Gastrocnemius medialis (tissue), 4 donors: ENCODE results near the gene ASCL3. TPM values are rescaled to one million over a fixed set of nuclear protein-coding genes. Genes with fewer than 3 reads are reported as not detected.
A peak's percentile ranks its signal among the peaks of the same experiment; 100 is the strongest.

Experiments used
- ATAC-seq, 2 donors: fragments of 150-250 bp; one replicate each; pipeline ENCODE4 v1.9.1; 2016
- DNase-seq, 2 donors: peaks; one replicate each; pipeline ENCODE4 v3.0.0-alpha.2; 2019
- H3K27ac ChIP-seq, 4 donors: fragments of 200-600 bp; sonication (generic); 1 replicate in 1 of 4; 2 replicates in 3 of 4; pipeline ENCODE4 v1.5.1; 2016 to 2018; ENCODE audit warnings: mild to moderate bottlenecking in 2 of 4, moderate library complexity in 1 of 4
- H3K27me3 ChIP-seq, 3 donors: fragments of 200-600 bp; sonication (generic) in 2 of 3; 1 replicate in 1 of 3; 2 replicates in 2 of 3; pipeline versions ENCODE4 v1.5.1 to v1.6.0; 2016 to 2019; ENCODE audit warnings: mild to moderate bottlenecking in 1 of 3, moderate library complexity in 1 of 3
- H3K36me3 ChIP-seq, 2 donors: fragments of 200-600 bp; sonication (generic) in 1 of 2; one replicate each; pipeline ENCODE4 v1.5.1; 2017 to 2018
- H3K4me1 ChIP-seq, 2 donors: fragments of 200-600 bp; sonication (generic) in 1 of 2; one replicate each; pipeline ENCODE4 v1.5.1; 2016 to 2017; ENCODE audit warnings: mild to moderate bottlenecking in 2 of 2
- H3K4me3 ChIP-seq, 4 donors: fragments of 200-600 bp; sonication (generic) in 3 of 4; 1 replicate in 1 of 4; 2 replicates in 3 of 4; pipeline ENCODE4 v1.5.1; 2016 to 2019; ENCODE audit warnings: mild to moderate bottlenecking in 2 of 4
- H3K9me3 ChIP-seq, 3 donors: fragments of 200-600 bp; sonication (generic) in 2 of 3; 1 replicate in 1 of 3; 2 replicates in 2 of 3; pipeline ENCODE4 v1.5.1; 2016 to 2019
- CTCF ChIP-seq, 5 experiments: fragments of 450-650 bp in 3 of 5; fragments of 200-600 bp in 2 of 5; sonication (generic) in 2 of 5; IDR thresholded peaks in 4 of 5; conservative IDR thresholded peaks in 1 of 5; 1 replicate in 4 of 5; 2 replicates in 1 of 5; pipeline ENCODE4 v1.5.1; 2016 to 2019; ENCODE audit warnings: antibody characterized with exemption in 5 of 5, mild to moderate bottlenecking in 3 of 5, moderate library complexity in 3 of 5
- POLR2A ChIP-seq, 2 donors: fragments of 450-650 bp; IDR thresholded peaks; one replicate each; pipeline ENCODE4 v1.6.1; 2017; ENCODE audit warnings: antibody characterized with exemption in 2 of 2, mild to moderate bottlenecking in 2 of 2, moderate library complexity in 2 of 2
- in situ Hi-C, 4 donors: fragments of 200-750 bp; cut with MboI; loops; one replicate each; pipeline versions ENCODE4 v1.15.0 to v1.8.0; 2017; ENCODE audit warnings: low sequenced_read_pairs in 4 of 4
- intact Hi-C: fragments of 100-400 bp; cut with DNase I; formaldehyde crosslinking; loops from one replicate; pipeline ENCODE4 v1.15.1; 2023; ENCODE audit warnings: low total_unique reads
- total RNA-seq, 4 donors: library from RNA; depleted of rRNA; stranded (reverse); fragments of >200 nt; gene quantifications; one replicate each; pipeline versions ENCODE4 v1.1.0 to v1.2.3, GENCODE V29; 2016

ASCL3 gene
- total RNA-seq, 4 donors from 2014 or later = not detected

GRCh38 chr11:8971924-8972316 is 29.1 kb upstream of the ASCL3 start:
- Histone ChIP-seq H3K27me3 (no peaks in the 10 kb centered on the region), H3K4me3 (no peak overlapping the region), H3K9me3 (no peaks in the 10 kb centered on the region), H3K4me1 (no peaks in the 10 kb centered on the region), H3K36me3 (peaks cover 0 to 13% of the 10 kb centered on the region in 2 donors), H3K27ac (no peak overlapping the region)
- DNase-seq (no peak), ATAC-seq (no peak)
- TF ChIP-seq POLR2A (IDR thresholded peaks at IDR 0.05) (no peak), CTCF (IDR thresholded peaks at IDR 0.05 in 4 of 5, conservative IDR thresholded peaks at IDR 0.05 in 1 of 5) (no peak)
- in situ Hi-C loops (loop anchor here in 1 of 4 donors (25.0 kb wide), 2 partner anchors 285 to 735 kb away; partner anchors contain the start of genes RPL27A and TRIM66), intact Hi-C loops (no loop called here)

- DNase-seq (no peak), ATAC-seq (no peak)
- TF ChIP-seq CTCF (IDR thresholded peaks at IDR 0.05 in 4 of 5, conservative IDR thresholded peaks at IDR 0.05 in 1 of 5) (no peak), POLR2A (IDR thresholded peaks at IDR 0.05) (no peak)
- no peak overlapping the region for H3K27ac ChIP-seq
- H3K27me3 ChIP-seq = no peaks in the 10 kb centered on the region
- no peaks in the 10 kb centered on the region for H3K9me3 ChIP-seq
- H3K4me3 ChIP-seq = no peak overlapping the region
- intact Hi-C loops (no loop called here), in situ Hi-C loops (loop anchor here in 1 of 4 donors (25.0 kb wide), 2 partner anchors 284 to 734 kb away; partner anchors contain the start of genes RPL27A and TRIM66)
- peaks cover 0 to 13% of the 10 kb centered on the region in 2 donors for H3K36me3 ChIP-seq
- H3K4me1 ChIP-seq = no peaks in the 10 kb centered on the region
Measured at GRCh38 chr11:8971196-8971923, 28.5 kb upstream of the ASCL3 start.

GRCh38 chr11:8967184-8967583 is 24.4 kb upstream of the ASCL3 start:
- Histone ChIP-seq H3K4me1 (peaks cover 19 to 24% of the 10 kb centered on the region in 2 donors), H3K27ac (no peak overlapping the region), H3K36me3 (peaks cover 0 to 13% of the 10 kb centered on the region in 2 donors), H3K4me3 (no peak overlapping the region), H3K9me3 (no peaks in the 10 kb centered on the region), H3K27me3 (no peaks in the 10 kb centered on the region)
- intact Hi-C loops (loop anchor here (10.0 kb wide), 1 partner anchor 712 kb away; no protein-coding TSS in a partner anchor), in situ Hi-C loops (loop anchor here in 2 of 4 donors (10.0 to 25.0 kb wide), 3 partner anchors 280 to 730 kb away; partner anchors contain the start of genes RPL27A (in 2 of the 2) and TRIM66 (in 2 of the 2))
- TF ChIP-seq CTCF (IDR thresholded peaks at IDR 0.05 in 4 of 5, conservative IDR thresholded peaks at IDR 0.05 in 1 of 5) (no peak), POLR2A (IDR thresholded peaks at IDR 0.05) (no peak)
- DNase-seq = no peak
- ATAC-seq = no peak

- TF ChIP-seq CTCF (IDR thresholded peaks at IDR 0.05 in 4 of 5, conservative IDR thresholded peaks at IDR 0.05 in 1 of 5) = no peak
- peak; percentile 91 to 96 for TF ChIP-seq POLR2A (IDR thresholded peaks at IDR 0.05)
- Histone ChIP-seq H3K4me3 (peak within 1 kb of the TSS; percentile 79 to 98 (median 84)), H3K36me3 (peaks cover 0 to 13% of the 10 kb centered on the region in 2 donors), H3K27ac (peak within 1 kb of the TSS; percentile 96 to 97 (median 96)), H3K27me3 (no peaks in the 10 kb centered on the region), H3K4me1 (peaks cover 22 to 24% of the 10 kb centered on the region in 2 donors), H3K9me3 (no peaks in the 10 kb centered on the region)
- in situ Hi-C loops (loop anchor here in 2 of 4 donors (10.0 to 25.0 kb wide), 3 partner anchors 277 to 727 kb away; partner anchors contain the start of genes RPL27A (in 2 of the 2) and TRIM66 (in 2 of the 2)), intact Hi-C loops (loop anchor here (1.0 to 10.0 kb wide), 4 partner anchors 54 to 710 kb away; partner anchors contain the start of genes AKIP1, RPL27A and TRIM66)
- ATAC-seq (peak; percentile 94 to 96), DNase-seq (peak; percentile 86 to 87)
Measured at GRCh38 chr11:8964324-8965320, 21.8 kb upstream of the ASCL3 start, which contains the start of gene TMEM9B. TMEM9B (minus strand) TSS chr11:8964442; CDS start chr11:8964313, 129 bp downstream.
